OCI-LY1 (cell line): ENCODE measurements around the gene WRNIP1.
"Not testable (repeated sequence)": the region's sequence is repeated elsewhere in the genome, so short reads cannot be mapped to it uniquely, and the experiment has no call there.

Experiments used
- H2AFZ ChIP-seq: fragments of 200-600 bp; sonication (generic), shearing (Covaris generic); 2 replicates; pipeline ENCODE4 v1.6.0; 2014; ENCODE audit warnings: antibody characterized with exemption, mild to moderate bottlenecking, low read length
- H3F3A ChIP-seq: fragments of 200-600 bp; sonication (generic), shearing (Covaris generic); 2 replicates; pipeline ENCODE4 v1.6.0; 2014; ENCODE audit warnings: mild to moderate bottlenecking, antibody characterized with exemption, low read length, moderate library complexity; ENCODE audit not compliant: insufficient read depth
- H3K27ac ChIP-seq: fragments of 200-600 bp; sonication (generic); 2 replicates; pipeline ENCODE4 v1.5.1; 2014; ENCODE audit warnings: low read length, mixed run types, mild to moderate bottlenecking, low read depth; ENCODE audit not compliant: poor library complexity, severe bottlenecking
- H3K27me3 ChIP-seq: fragments of 200-600 bp; sonication (generic); 2 replicates; pipeline ENCODE4 v1.6.0; 2014; ENCODE audit warnings: antibody characterized with exemption, mild to moderate bottlenecking, low read length, moderate library complexity; ENCODE audit not compliant: insufficient read depth
- H3K36me3 ChIP-seq: fragments of 200-600 bp; sonication (generic); 2 replicates; pipeline ENCODE4 v1.6.1; 2014; ENCODE audit warnings: mild to moderate bottlenecking, antibody characterized with exemption, low read length, moderate library complexity, mixed read lengths; ENCODE audit not compliant: insufficient read depth
- H3K4me1 ChIP-seq: fragments of 200-600 bp; sonication (generic); 2 replicates; pipeline ENCODE4 v1.5.1; 2014; ENCODE audit warnings: mild to moderate bottlenecking, low read length, moderate library complexity; ENCODE audit not compliant: insufficient read depth, severe bottlenecking
- H3K4me2 ChIP-seq: fragments of 200-600 bp; sonication (generic), shearing (Covaris generic); 2 replicates; pipeline ENCODE4 v1.6.1; 2014; ENCODE audit warnings: low read length
- H3K4me3 ChIP-seq: fragments of 200-600 bp; sonication (generic); 2 replicates; pipeline ENCODE4 v1.5.1; 2014; ENCODE audit warnings: low read length, low read depth, mild to moderate bottlenecking, mixed read lengths; ENCODE audit not compliant: poor library complexity, severe bottlenecking
- H3K79me2 ChIP-seq: fragments of 200-600 bp; shearing (Covaris generic); 2 replicates; pipeline ENCODE4 v1.6.1; 2016; ENCODE audit warnings: mixed run types, low read length, mixed read lengths; ENCODE audit not compliant: insufficient read depth
- H3K9ac ChIP-seq: fragments of 200-600 bp; sonication (generic), shearing (Covaris generic); 2 replicates; pipeline ENCODE4 v1.6.1; 2014; ENCODE audit warnings: mild to moderate bottlenecking, low read length, mixed read lengths
- H3K9me2 ChIP-seq: fragments of 200-600 bp; sonication (generic), shearing (Covaris generic); 2 replicates; pipeline ENCODE4 v1.6.1; 2014; ENCODE audit warnings: low read depth, mild to moderate bottlenecking, low read length, mixed read lengths
- H3K9me3 ChIP-seq: fragments of 200-600 bp; shearing (Covaris generic); 2 replicates; pipeline ENCODE4 v1.6.1; 2014; ENCODE audit warnings: low read length, mixed read lengths
- H4K20me1 ChIP-seq: fragments of 200-600 bp; sonication (generic), shearing (Covaris generic); 2 replicates; pipeline ENCODE4 v1.6.0; 2016; ENCODE audit warnings: mild to moderate bottlenecking, low read length; ENCODE audit not compliant: insufficient read depth
- CTCF ChIP-seq: fragments of 200-600 bp; sonication (generic), shearing (Covaris generic); IDR thresholded peaks from 2 replicates; pipeline ENCODE4 v1.5.1; 2017; ENCODE audit warnings: mild to moderate bottlenecking, antibody characterized with exemption, low read length, moderate library complexity, mixed read lengths
- EZH2 ChIP-seq: fragments of 200-600 bp; sonication (generic), shearing (Covaris generic); IDR thresholded peaks from 2 replicates; pipeline ENCODE4 v1.8.0; 2017; ENCODE audit warnings: borderline replicate concordance, mixed run types, mild to moderate bottlenecking, antibody characterized with exemption, low read length, moderate library complexity, mixed read lengths

WRNIP1 gene

GRCh38 chr6:2800552-2801316 lies 35.5 kb downstream of the WRNIP1 start:
- Histone ChIP-seq H3K79me2 (no peaks in the 10 kb centered on the region), H3K4me3 (no peak overlapping the region), H2AFZ (no peak overlapping the region), H3F3A (no peaks in the 10 kb centered on the region), H3K4me1 (no peaks in the 10 kb centered on the region), H3K27me3 (no peaks in the 10 kb centered on the region), H3K9ac (no peak overlapping the region), H3K9me2 (no peaks in the 10 kb centered on the region), H3K36me3 (no peaks in the 10 kb centered on the region), H3K9me3 (no peaks in the 10 kb centered on the region), H4K20me1 (no peaks in the 10 kb centered on the region), H3K4me2 (no peak overlapping the region), H3K27ac (no peak overlapping the region)
- no peak for TF ChIP-seq EZH2
- no peak for TF ChIP-seq CTCF

GRCh38 chr6:2801687-2802086 lies 36.5 kb downstream of the WRNIP1 start:
- not testable (repeated sequence) for H3K79me2 ChIP-seq, H3K27me3 ChIP-seq, H3K27ac ChIP-seq, H3K9me3 ChIP-seq, H2AFZ ChIP-seq, H3K36me3 ChIP-seq, H3K4me1 ChIP-seq, H3F3A ChIP-seq, H3K4me3 ChIP-seq, H4K20me1 ChIP-seq, H3K9me2 ChIP-seq, H3K4me2 ChIP-seq, H3K9ac ChIP-seq

DNA sequence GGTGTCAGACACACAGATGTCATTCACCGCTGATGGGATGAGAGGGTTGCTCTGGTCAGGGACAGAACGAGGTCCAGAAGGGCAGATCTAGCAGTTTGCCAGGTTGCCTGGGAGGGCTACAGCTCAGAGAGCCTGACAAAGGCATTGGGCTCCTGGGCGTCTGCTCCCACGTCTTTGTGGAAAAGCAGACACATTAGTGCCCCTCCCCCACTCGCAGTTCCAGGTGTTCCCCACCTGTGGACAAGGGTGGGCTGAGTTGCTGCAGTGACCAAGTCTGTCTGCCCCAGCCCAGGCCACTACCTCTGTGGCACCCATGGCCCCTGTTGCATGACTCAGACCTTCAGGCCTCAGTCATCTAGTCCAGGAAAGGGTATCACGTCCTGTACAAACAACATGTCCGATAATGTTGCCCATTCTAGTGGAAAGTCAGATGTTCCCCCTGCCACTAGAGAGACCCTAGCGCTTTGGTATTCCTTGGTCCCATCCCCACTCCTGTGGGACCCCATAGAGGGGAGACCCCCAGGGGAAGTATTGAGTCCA lies 37.4 kb downstream of the WRNIP1 start:
- no peak overlapping the region for H3K4me3 ChIP-seq
- H3K79me2 ChIP-seq, result no peaks in the 10 kb centered on the region
- no peaks in the 10 kb centered on the region for H3K9me2 ChIP-seq
- H4K20me1 ChIP-seq, result no peaks in the 10 kb centered on the region
- no peaks in the 10 kb centered on the region for H3K4me1 ChIP-seq
- no peaks in the 10 kb centered on the region for H3K36me3 ChIP-seq
- H2AFZ ChIP-seq, result no peak overlapping the region
- no peak overlapping the region for H3K4me2 ChIP-seq
- no peak overlapping the region for H3K27ac ChIP-seq
- H3K9ac ChIP-seq, result no peak overlapping the region
- no peaks in the 10 kb centered on the region for H3K9me3 ChIP-seq
- TF ChIP-seq EZH2 (no peak), CTCF (no peak)
- no peaks in the 10 kb centered on the region for H3K27me3 ChIP-seq
- H3F3A ChIP-seq, result no peaks in the 10 kb centered on the region
